Keratinocyte (primary cell): ENCODE results near the gene POLDIP3.
"Not testable (repeated sequence)": the region's sequence is repeated elsewhere in the genome, so short reads cannot be mapped to it uniquely, and the experiment has no call there.

ENCODE experiments used
- EZH2 ChIP-seq: IDR thresholded peaks from one replicate; pipeline ENCODE4 v1.6.1; 2012; ENCODE audit warnings: inconsistent platforms, mild to moderate bottlenecking, low read length, moderate library complexity
- TF ChIP-seq, protein P1 (sequence below), 3 experiments: IDR thresholded peaks in 1 of 3; conservative IDR thresholded peaks in 1 of 3; optimal IDR thresholded peaks in 1 of 3; 2 replicates in 2 of 3; 3 replicates in 1 of 3; pipeline versions ENCODE3 to v1.5.1; 2011; ENCODE audit warnings: low read length in 3 of 3, mild to moderate bottlenecking in 3 of 3, moderate library complexity in 2 of 3, control low read depth in 1 of 3, inconsistent platforms in 1 of 3; ENCODE audit not compliant: insufficient read depth in 2 of 3; ENCODE audit errors: extremely low read depth in 1 of 3

DNA sequence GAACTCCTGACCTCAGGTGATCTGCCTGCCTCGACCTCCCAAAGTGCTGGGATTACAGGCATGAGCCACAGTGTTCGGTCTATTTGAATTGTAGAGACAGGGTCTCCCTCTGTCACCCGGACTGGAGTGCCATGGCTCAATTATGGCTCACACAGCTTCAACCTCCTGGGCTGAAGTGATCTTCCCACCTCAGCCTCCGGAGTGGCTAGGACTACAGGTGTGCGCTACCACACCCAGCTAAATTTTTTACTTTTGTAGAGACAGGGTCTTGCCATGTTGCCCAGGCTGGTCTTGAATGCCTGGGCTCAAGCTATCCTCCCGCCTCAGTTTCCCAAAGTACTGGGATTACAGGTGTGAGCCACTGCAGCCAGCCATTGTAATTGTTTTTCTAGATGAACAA is 46.7 kb downstream of the POLDIP3 start:
- TF ChIP-seq, protein P1, sequence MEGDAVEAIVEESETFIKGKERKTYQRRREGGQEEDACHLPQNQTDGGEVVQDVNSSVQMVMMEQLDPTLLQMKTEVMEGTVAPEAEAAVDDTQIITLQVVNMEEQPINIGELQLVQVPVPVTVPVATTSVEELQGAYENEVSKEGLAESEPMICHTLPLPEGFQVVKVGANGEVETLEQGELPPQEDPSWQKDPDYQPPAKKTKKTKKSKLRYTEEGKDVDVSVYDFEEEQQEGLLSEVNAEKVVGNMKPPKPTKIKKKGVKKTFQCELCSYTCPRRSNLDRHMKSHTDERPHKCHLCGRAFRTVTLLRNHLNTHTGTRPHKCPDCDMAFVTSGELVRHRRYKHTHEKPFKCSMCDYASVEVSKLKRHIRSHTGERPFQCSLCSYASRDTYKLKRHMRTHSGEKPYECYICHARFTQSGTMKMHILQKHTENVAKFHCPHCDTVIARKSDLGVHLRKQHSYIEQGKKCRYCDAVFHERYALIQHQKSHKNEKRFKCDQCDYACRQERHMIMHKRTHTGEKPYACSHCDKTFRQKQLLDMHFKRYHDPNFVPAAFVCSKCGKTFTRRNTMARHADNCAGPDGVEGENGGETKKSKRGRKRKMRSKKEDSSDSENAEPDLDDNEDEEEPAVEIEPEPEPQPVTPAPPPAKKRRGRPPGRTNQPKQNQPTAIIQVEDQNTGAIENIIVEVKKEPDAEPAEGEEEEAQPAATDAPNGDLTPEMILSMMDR (optimal IDR thresholded peaks at IDR 0.05 in 1 of 3, IDR thresholded peaks at IDR 0.05 in 1 of 3, conservative IDR thresholded peaks at IDR 0.05 in 1 of 3; ENCODE audit: extremely low read depth in 1 of 3, insufficient read depth in 2 of 3, low read length in 3 of 3) = not testable (repeated sequence)
- TF ChIP-seq EZH2 = not testable (repeated sequence)
